Mammary epithelial cell (primary cell): ENCODE results near the gene PRR7.

ENCODE experiments used
- CTCF ChIP-seq, 2 donors: IDR thresholded peaks in 1 of 2; conservative IDR thresholded peaks in 1 of 2; 2 replicates each; pipeline ENCODE4 v1.5.1; 2011 to 2012; ENCODE audit warnings: inconsistent platforms in 2 of 2, low read length in 2 of 2, mild to moderate bottlenecking in 2 of 2, control low read depth in 1 of 2, low read depth in 1 of 2; ENCODE audit not compliant: insufficient read depth in 1 of 2; ENCODE audit errors: extremely low read depth in 1 of 2
- EZH2 ChIP-seq: IDR thresholded peaks from 2 replicates; pipeline ENCODE4 v1.6.1; 2012; ENCODE audit warnings: low read length, inconsistent platforms, borderline replicate concordance

GRCh38 chr5:177462021-177462670 is 15.5 kb downstream of the PRR7 start:
- TF ChIP-seq EZH2 (no peak), CTCF (conservative IDR thresholded peaks at IDR 0.05 in 1 of 2, IDR thresholded peaks at IDR 0.05 in 1 of 2; ENCODE audit: extremely low read depth in 1 of 2, insufficient read depth in 1 of 2, low read depth in 1 of 2, low read length in 2 of 2) (no peak)
